ENCODE results near the gene WIPI1.

Gene WIPI1

GRCh38 chr17:68460146-68460545 lies 2.9 kb upstream of the WIPI1 start:
- no peak for DNase-seq

GRCh38 chr17:68459037-68459639 lies 1.8 kb upstream of the WIPI1 start:
- no peak for DNase-seq

- no peak for DNase-seq
These were observed 1.2 kb upstream of the WIPI1 start for GRCh38 chr17:68458260-68459036.

GRCh38 chr17:68457539-68458259 lies 403 bp upstream of the WIPI1 start:
- peak; percentile 100 for DNase-seq

GRCh38 chr17:68456339-68457167 lies 743 bp downstream of the WIPI1 start:
- peak; percentile 68 for DNase-seq

GRCh38 chr17:68455901-68456338 lies 1.4 kb downstream of the WIPI1 start:
- DNase-seq, result peak; percentile 90

GRCh38 chr17:68453991-68454665 lies 3.2 kb downstream of the WIPI1 start:
- no peak for DNase-seq

GRCh38 chr17:68452724-68453290 lies 4.5 kb downstream of the WIPI1 start:
- no peak for DNase-seq

- no peak for DNase-seq
These were observed 5.5 kb downstream of the WIPI1 start for GRCh38 chr17:68451670-68452354.

- no peak for DNase-seq
These were observed 6.5 kb downstream of the WIPI1 start for GRCh38 chr17:68450801-68451200.

- no peak for DNase-seq
These were observed 6.9 kb downstream of the WIPI1 start for GRCh38 chr17:68450391-68450790.

GRCh38 chr17:68449021-68449739 lies 8.1 kb downstream of the WIPI1 start:
- DNase-seq, result no peak

GRCh38 chr17:68446626-68447041 lies 10.7 kb downstream of the WIPI1 start:
- no peak for DNase-seq

- no peak for DNase-seq
These were observed 11.6 kb downstream of the WIPI1 start for GRCh38 chr17:68445671-68446070.

- no peak for DNase-seq
These were observed 13.3 kb downstream of the WIPI1 start for GRCh38 chr17:68443972-68444464.

GRCh38 chr17:68441070-68441770 lies 16.1 kb downstream of the WIPI1 start:
- DNase-seq, result peak; percentile 54

- DNase-seq, result no peak
These were observed 16.8 kb downstream of the WIPI1 start for GRCh38 chr17:68440526-68440925.

- DNase-seq, result no peak
These were observed 17.5 kb downstream of the WIPI1 start for GRCh38 chr17:68439656-68440290.
